Spleen (tissue), 3 donors: ENCODE data around the gene DELE1.

Source experiments
- POLR2A ChIP-seq, 3 donors: fragments of 450-650 bp; IDR thresholded peaks; one replicate each; pipeline ENCODE4 v1.5.1; 2017; ENCODE audit warnings: antibody characterized with exemption in 3 of 3, mild to moderate bottlenecking in 1 of 3
- POLR2AphosphoS5 ChIP-seq, 3 donors: sonication (generic); formaldehyde crosslinking; IDR thresholded peaks; one replicate each; pipeline ENCODE4 v1.5.1; 2017; ENCODE audit warnings: antibody characterized with exemption in 3 of 3

DNA sequence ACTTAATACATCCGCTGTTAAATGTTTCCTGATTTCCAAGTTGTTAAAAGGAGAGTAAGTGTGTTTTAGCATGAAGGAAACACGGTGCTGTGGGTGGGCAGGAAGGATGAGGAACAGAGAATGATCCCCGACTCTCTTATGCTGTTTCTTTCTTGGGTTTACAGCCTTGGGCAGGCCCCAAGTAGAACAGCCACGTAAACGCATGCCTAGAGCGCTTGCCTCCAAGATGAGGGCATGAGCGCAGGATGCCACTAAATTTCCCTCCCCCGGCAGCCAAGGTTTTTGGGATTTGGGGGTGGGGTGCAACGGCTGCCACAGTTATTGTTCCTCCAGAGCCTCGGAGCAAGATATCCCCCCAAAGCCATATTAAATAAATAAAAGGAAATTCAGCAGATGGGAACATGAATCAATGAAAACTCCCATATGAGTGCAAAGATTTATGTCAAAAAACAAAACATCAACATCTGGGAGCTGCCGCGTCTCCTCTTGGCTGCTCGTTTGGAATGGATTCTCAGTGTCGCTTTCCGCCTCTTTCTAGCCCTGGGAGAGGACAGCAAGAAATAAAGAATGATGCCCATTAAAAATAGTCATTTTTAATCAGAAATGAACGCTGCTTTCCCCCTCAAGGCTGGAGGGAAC lies 10.0 kb upstream of the DELE1 start:
- no peak for TF ChIP-seq POLR2A (IDR thresholded peaks at IDR 0.05)
- no peak for TF ChIP-seq POLR2AphosphoS5 (IDR thresholded peaks at IDR 0.05)
